WERI-Rb-1 (cell line): ENCODE data around the gene TPRN.
A peak's percentile ranks its signal among the peaks of the same experiment; 100 is the strongest.
"Not testable (repeated sequence)": the region's sequence is repeated elsewhere in the genome, so short reads cannot be mapped to it uniquely, and the experiment has no call there.

Experiments
- DNase-seq: peaks from one replicate; pipeline ENCODE4 v3.0.0-alpha.2; 2020
- H3K27ac ChIP-seq: fragments of 250-450 bp; sonication (Bioruptor Pico); 2 replicates; pipeline ENCODE4 v1.5.1; 2020; ENCODE audit warnings: mild to moderate bottlenecking, moderate library complexity
- H3K27me3 ChIP-seq: fragments of 250-450 bp; sonication (Bioruptor Pico); 2 replicates; pipeline ENCODE4 v1.5.1; 2021; ENCODE audit warnings: mild to moderate bottlenecking, low read depth, moderate library complexity; ENCODE audit not compliant: insufficient read depth, severe bottlenecking
- H3K36me3 ChIP-seq: fragments of 250-450 bp; sonication (Bioruptor Pico); 2 replicates; pipeline ENCODE4 v1.5.1; 2020; ENCODE audit warnings: mild to moderate bottlenecking, moderate library complexity
- H3K4me3 ChIP-seq: 2 replicates; pipeline ENCODE4 v1.5.1; 2011; ENCODE audit warnings: low read depth, mild to moderate bottlenecking, control low read depth, low read length
- H3K9me3 ChIP-seq: fragments of 250-450 bp; sonication (Bioruptor Pico); 2 replicates; pipeline ENCODE4 v1.5.1; 2021; ENCODE audit warnings: mild to moderate bottlenecking, moderate library complexity; ENCODE audit not compliant: severe bottlenecking
- CTCF ChIP-seq: IDR thresholded peaks from 2 replicates; pipeline ENCODE4 v1.5.1; 2011; ENCODE audit warnings: low read depth, mild to moderate bottlenecking, control low read depth, inconsistent platforms, low read length

TPRN gene

DNA sequence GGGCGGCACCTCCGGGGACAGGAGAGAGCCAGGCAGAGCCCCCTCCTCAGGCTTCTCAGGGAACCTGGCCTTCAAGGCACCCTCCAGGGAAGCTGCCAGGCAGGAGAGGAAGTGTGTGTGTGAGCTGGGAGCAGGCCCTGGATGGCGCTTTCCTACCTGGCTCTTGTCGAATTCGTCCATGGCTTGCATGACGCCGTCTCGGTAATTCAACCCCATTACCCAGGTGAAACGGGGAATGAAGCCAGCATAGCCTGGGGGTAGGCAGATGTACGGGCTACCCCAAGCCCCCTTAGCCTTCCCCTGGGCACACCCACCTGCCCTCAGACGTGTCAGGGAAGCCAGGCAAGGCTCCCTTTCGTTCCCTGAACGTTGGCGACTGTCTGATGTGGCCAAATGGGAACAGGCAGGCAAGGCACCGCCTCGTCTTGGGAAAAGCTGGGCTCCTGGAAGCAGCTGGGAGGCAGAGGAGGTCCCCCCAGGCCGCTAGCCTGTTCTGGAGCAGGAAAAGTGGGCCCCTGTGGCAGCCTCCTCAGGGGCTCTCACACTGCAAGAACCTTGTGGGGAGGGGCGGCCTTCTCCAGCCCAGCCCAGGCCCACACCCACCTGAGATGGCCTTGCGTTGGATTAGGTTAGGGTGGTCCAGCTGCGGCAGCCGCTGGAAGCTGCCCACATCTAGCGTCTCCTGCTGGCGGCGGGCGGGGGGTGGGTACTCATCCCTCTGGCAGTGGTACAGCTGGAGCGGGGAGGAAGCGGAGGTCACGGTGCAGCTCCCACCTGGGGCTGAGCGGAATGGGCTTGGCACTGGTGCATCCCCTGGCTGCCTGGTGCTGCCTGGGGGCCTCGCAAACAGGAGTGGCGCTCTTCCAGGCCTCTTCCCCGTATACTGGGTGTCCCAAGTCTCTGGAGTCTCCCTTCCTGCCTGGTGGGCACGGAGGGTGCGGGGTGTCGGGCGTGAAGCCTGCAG is 44.2 kb upstream of the TPRN start:
- DNase-seq = no peak
- Histone ChIP-seq H3K36me3 (peaks cover 23% of the 10 kb centered on the region), H3K27me3 (no peaks in the 10 kb centered on the region), H3K27ac (peak overlapping the region; percentile 58), H3K9me3 (no peaks in the 10 kb centered on the region), H3K4me3 (no peak overlapping the region)
- TF ChIP-seq CTCF = no peak

DNA sequence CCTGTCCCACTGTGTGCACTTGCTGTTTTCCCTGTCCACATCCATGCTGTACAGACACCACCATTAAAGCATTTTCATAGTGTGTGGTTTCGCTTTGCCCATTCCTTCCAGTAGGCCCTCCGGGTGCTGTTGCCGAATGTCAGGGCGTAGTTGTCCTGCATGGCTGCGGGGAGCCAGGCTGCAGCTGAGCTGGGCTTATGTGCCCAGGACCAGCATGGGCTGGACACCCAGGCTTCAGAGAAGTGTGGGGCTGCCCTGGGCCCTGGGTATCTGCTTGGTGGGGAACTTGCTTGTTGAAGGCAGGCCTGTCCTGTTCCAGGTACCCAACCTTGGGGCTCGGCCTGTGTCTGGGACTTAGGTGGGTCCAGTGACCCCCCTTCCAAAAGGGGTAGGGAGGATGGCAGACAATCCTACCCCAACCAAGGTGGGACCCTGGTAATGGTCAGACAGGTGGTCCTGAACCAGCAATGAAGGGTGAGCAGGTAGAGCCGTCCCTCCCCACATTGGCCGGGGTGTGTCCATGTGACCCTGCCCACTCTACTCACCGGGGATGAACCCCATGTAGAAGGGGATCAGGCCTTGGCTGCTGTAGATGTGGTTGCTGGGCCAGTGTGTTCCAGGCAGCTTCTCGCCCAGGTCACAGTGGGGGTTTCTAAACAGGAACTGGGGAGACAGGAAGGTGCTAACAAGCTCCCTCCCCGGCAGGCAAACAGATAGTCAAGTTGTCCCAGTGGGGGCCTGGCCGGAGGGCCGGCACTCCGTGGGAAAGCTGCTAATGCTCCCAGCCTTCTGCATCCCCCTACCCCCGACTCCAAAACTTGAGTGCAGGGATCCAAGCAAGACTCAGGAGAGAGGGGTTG is 43.3 kb upstream of the TPRN start:
- Histone ChIP-seq H3K27me3 (no peaks in the 10 kb centered on the region), H3K36me3 (peaks cover 23% of the 10 kb centered on the region), H3K4me3 (peak overlapping the region; percentile 79), H3K9me3 (no peaks in the 10 kb centered on the region), H3K27ac (peak overlapping the region; percentile 58)
- TF ChIP-seq CTCF = no peak
- DNase-seq = peak; percentile 30

- not testable (repeated sequence) for H3K27ac ChIP-seq, H3K9me3 ChIP-seq, H3K27me3 ChIP-seq, DNase-seq
- Histone ChIP-seq H3K36me3 (peaks cover 23% of the 10 kb centered on the region), H3K4me3 (peak overlapping the region; percentile 79)
Measured at GRCh38 chr9:137243266-137243625, 42.7 kb upstream of the TPRN start.

DNA sequence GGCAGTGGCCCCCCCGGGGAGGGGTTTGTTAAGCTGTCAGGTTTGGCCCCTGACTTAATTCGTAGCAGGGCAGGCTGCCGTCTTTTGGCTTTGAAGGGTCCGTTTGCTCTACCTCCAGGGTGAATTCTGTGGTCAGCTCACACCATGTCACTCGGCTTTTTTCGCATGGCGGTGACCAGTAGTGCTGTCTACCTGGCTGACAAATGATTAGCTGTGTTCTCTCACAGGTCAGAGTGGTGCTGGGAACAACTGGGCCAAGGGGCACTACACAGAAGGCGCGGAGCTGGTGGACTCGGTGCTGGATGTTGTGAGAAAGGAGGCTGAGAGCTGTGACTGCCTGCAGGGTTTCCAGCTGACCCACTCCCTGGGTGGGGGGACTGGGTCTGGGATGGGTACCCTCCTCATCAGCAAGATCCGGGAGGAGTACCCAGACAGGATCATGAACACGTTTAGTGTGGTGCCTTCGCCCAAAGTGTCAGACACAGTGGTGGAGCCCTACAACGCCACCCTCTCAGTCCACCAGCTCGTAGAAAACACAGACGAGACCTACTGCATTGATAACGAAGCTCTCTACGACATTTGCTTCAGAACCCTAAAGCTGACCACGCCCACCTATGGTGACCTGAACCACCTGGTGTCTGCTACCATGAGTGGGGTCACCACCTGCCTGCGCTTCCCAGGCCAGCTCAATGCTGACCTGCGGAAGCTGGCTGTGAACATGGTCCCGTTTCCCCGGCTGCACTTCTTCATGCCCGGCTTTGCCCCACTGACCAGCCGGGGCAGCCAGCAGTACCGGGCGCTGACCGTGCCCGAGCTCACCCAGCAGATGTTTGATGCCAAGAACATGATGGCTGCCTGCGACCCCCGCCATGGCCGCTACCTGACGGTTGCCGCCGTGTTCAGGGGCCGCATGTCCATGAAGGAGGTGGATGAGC is 42.0 kb upstream of the TPRN start:
- H3K27me3 ChIP-seq = no peaks in the 10 kb centered on the region
- no peaks in the 10 kb centered on the region for H3K9me3 ChIP-seq
- DNase-seq = no peak
- H3K4me3 ChIP-seq = peak overlapping the region; percentile 79
- TF ChIP-seq CTCF = no peak
- H3K36me3 ChIP-seq = peaks cover 23% of the 10 kb centered on the region
- H3K27ac ChIP-seq = peak overlapping the region; percentile 90

DNA sequence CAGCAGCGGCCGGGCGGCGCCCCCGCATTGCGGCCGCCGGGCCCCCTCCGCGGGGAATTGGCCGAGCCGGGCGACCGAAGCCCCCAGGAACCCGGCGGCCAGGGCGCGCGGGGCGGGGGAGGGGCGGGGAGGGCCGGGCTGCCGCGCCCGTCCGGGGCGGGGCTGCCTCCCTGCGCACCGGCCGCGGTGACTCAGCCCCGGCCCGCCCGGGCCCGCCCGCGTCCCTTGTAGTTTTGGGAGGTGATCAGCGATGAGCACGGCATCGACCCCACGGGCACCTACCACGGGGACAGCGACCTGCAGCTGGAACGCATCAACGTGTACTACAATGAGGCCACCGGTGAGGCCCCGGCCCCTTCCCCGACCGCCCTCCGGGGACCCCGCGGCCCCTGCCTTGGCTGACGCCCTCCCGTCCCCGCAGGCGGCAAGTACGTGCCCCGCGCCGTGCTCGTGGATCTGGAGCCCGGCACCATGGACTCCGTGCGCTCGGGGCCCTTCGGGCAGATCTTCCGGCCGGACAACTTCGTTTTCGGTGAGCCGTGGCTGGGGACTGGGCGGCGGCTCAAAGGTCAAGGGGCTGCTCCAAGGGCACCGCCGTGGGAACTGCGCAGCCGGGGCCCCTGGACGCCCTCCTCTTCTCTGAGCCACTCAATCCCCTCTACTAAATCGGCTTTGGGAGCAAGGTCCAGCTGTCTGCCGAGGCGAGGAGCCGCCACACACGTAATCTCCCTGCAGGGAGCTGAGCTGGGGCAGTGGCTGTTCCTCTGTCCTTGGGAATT is 41.1 kb upstream of the TPRN start:
- TF ChIP-seq CTCF = no peak
- Histone ChIP-seq H3K36me3 (peaks cover 23% of the 10 kb centered on the region), H3K9me3 (no peaks in the 10 kb centered on the region), H3K27me3 (no peaks in the 10 kb centered on the region), H3K4me3 (peak overlapping the region; percentile 79), H3K27ac (peak overlapping the region; percentile 90)
- peak; percentile 91 for DNase-seq
